Immature natural killer cell (primary cell): ENCODE data around the gene SEMA3C. TPM values are rescaled to one million over a fixed set of nuclear protein-coding genes. Genes with fewer than 3 reads are reported as not detected.

Experiments
- DNase-seq, 3 donors: peaks; one replicate each; pipeline ENCODE4 v3.0.0; 2022; ENCODE audit warnings: mixed read lengths in 1 of 3
- H3K27ac Mint-ChIP-seq, 6 donors: one replicate each; pipeline ENCODE4 v1.8.0; 2020; ENCODE audit warnings: mixed read lengths in 6 of 6, mild to moderate bottlenecking in 5 of 6, inconsistent platforms in 4 of 6, moderate library complexity in 3 of 6
- H3K27me3 Mint-ChIP-seq, 3 donors: one replicate each; pipeline ENCODE4 v1.8.0; 2020 to 2021; ENCODE audit warnings: low read depth in 3 of 3, mild to moderate bottlenecking in 3 of 3, mixed read lengths in 3 of 3, moderate library complexity in 3 of 3, inconsistent platforms in 1 of 3
- H3K36me3 Mint-ChIP-seq, 3 donors: one replicate each; pipeline ENCODE4 v1.8.0; 2020; ENCODE audit warnings: mixed read lengths in 3 of 3, inconsistent platforms in 2 of 3, mild to moderate bottlenecking in 2 of 3
- H3K4me1 Mint-ChIP-seq, 2 donors: one replicate each; pipeline ENCODE4 v1.8.0; 2020; ENCODE audit warnings: inconsistent platforms in 2 of 2, mild to moderate bottlenecking in 2 of 2, mixed read lengths in 2 of 2, moderate library complexity in 1 of 2
- H3K4me3 Mint-ChIP-seq, 5 donors: one replicate each; pipeline ENCODE4 v1.8.0; 2020; ENCODE audit warnings: mild to moderate bottlenecking in 5 of 5, mixed read lengths in 5 of 5, inconsistent platforms in 3 of 5, moderate library complexity in 3 of 5
- H3K9me3 Mint-ChIP-seq, 6 donors: one replicate each; pipeline ENCODE4 v1.8.0; 2020; ENCODE audit warnings: mild to moderate bottlenecking in 6 of 6, mixed read lengths in 6 of 6, inconsistent platforms in 4 of 6, moderate library complexity in 3 of 6
- polyA plus RNA-seq, 3 donors: library from polyadenylated mRNA; unstranded; fragments of 300-500 nt; fragmentation: Illumina TruSeq; gene quantifications; one replicate each; pipeline ENCODE4 v1.2.3, GENCODE V29; 2021

The SEMA3C gene
- polyA plus RNA-seq, 3 donors from 2014 or later = 0.18 to 0.53 TPM; not detected in 1

- H3K27me3 Mint-ChIP-seq = peaks cover 0 to 5% (median 2%) of the 10 kb centered on the region in 3 donors
- no peaks in the 10 kb centered on the region for H3K4me1 Mint-ChIP-seq
- H3K27ac Mint-ChIP-seq = no peak overlapping the region
- no peaks in the 10 kb centered on the region for H3K36me3 Mint-ChIP-seq
- H3K9me3 Mint-ChIP-seq = peaks cover 0 to 6% (median 0%) of the 10 kb centered on the region in 6 donors
- no peak for DNase-seq
- no peak overlapping the region for H3K4me3 Mint-ChIP-seq
Measured at GRCh38 chr7:80699721-80700256, 219.1 kb downstream of the SEMA3C start.

DNA sequence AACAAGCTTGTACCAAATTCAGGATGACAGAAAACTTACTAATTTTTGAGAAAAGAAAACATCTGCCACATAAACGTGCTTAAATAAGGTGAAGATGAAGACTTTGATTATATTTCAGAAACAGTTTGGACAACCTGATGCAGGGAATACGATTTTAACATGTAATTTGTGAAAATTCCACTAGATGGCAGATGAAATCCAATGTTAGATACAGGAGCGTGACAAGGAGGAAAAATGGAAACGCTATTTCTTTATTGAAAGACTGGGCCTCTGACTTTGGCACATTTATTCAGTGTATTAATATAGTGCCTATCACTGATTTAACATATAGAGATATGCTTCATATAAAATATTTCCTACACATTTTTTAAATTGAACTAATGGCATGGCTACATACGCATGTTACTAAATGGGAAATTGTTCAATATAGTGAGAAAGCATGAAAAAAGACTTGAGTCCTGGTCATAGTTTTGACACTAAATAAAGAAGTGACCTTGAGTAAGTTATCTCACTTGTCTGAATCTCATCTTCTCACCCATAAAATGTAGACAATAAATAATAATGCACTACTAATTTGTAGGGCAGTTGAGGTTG lies 219.7 kb downstream of the SEMA3C start:
- peaks cover 0 to 6% (median 0%) of the 10 kb centered on the region in 6 donors for H3K9me3 Mint-ChIP-seq
- peak; percentile 6 to 14 (median 8) for DNase-seq
- peaks cover 0 to 5% (median 2%) of the 10 kb centered on the region in 3 donors for H3K27me3 Mint-ChIP-seq
- no peaks in the 10 kb centered on the region for H3K4me1 Mint-ChIP-seq
- H3K36me3 Mint-ChIP-seq = no peaks in the 10 kb centered on the region
- H3K4me3 Mint-ChIP-seq = no peak overlapping the region
- no peak overlapping the region for H3K27ac Mint-ChIP-seq
